ENCODE data around the gene EEF1G. TPM values are rescaled to one million over a fixed set of nuclear protein-coding genes. Genes with fewer than 3 reads are reported as not detected.

EEF1G gene
- total and polyA plus RNA-seq, 2 of the 13 experiments (the other 11 are each of a cell fraction or from before 2014, with no cell fraction given), result 1,787 to 2,144 TPM

GRCh38 chr11:62548545-62549335 lies 25.0 kb downstream of the EEF1G start (continued):
- peak; percentile 51 for TF ChIP-seq ZFX (CRISPR knock-in tag; IDR thresholded peaks at IDR 0.05; ENCODE audit: low read depth)
- no peak for TF ChIP-seq ZNF660 (CRISPR knock-in tag; IDR thresholded peaks at IDR 0.05; ENCODE audit: borderline replicate concordance, low read depth)
- TF ChIP-seq ZNF616 (CRISPR knock-in tag; IDR thresholded peaks at IDR 0.05; ENCODE audit: low read depth), result no peak
- no peak for TF ChIP-seq NFATC3 (CRISPR knock-in tag; IDR thresholded peaks at IDR 0.05)
- no peak for TF ChIP-seq ZNF782 (CRISPR knock-in tag; IDR thresholded peaks at IDR 0.05; ENCODE audit: borderline replicate concordance)
- TF ChIP-seq TOE1 (CRISPR knock-in tag; IDR thresholded peaks at IDR 0.05), result 0 out of 2 replicates have a peak, but pooled peaks have one; percentile 18
- no peak for TF ChIP-seq ZFP41 (CRISPR knock-in tag; IDR thresholded peaks at IDR 0.05; ENCODE audit: borderline replicate concordance)
- TF ChIP-seq ZNF232 (CRISPR knock-in tag; IDR thresholded peaks at IDR 0.05; ENCODE audit: borderline replicate concordance), result no peak
- TF ChIP-seq ZNF234 (CRISPR knock-in tag; conservative IDR thresholded peaks at IDR 0.05), result no peak
- no peak for TF ChIP-seq NCOA1 (CRISPR knock-in tag; IDR thresholded peaks at IDR 0.05)
- TF ChIP-seq JUNB (CRISPR knock-in tag; IDR thresholded peaks at IDR 0.05; ENCODE audit: borderline replicate concordance), result no peak; the same call in 1 of the 2 replicates
- TF ChIP-seq CREB1 (IDR thresholded peaks at IDR 0.05), result no peak
- no peak for TF ChIP-seq CREB1 (CRISPR knock-in tag; IDR thresholded peaks at IDR 0.05)
- TF ChIP-seq ZNF24 (IDR thresholded peaks at IDR 0.05), result no peak
- no peak for TF ChIP-seq NFIB (CRISPR knock-in tag; IDR thresholded peaks at IDR 0.05; ENCODE audit: borderline replicate concordance)
- no peak for TF ChIP-seq ZNF569 (CRISPR knock-in tag; IDR thresholded peaks at IDR 0.05; ENCODE audit: borderline replicate concordance)
- TF ChIP-seq ZNF350 (CRISPR knock-in tag; IDR thresholded peaks at IDR 0.05; ENCODE audit: borderline replicate concordance, low read depth), result 0 out of 2 replicates have a peak, but pooled peaks have one; percentile 51
- no peak for TF ChIP-seq ZSCAN12 (CRISPR knock-in tag; IDR thresholded peaks at IDR 0.05)
- TF ChIP-seq ATF5 (CRISPR knock-in tag; IDR thresholded peaks at IDR 0.05; ENCODE audit: low read depth), result no peak
- TF ChIP-seq EP300 (IDR thresholded peaks at IDR 0.05; ENCODE audit: low read depth in 2 of 2, low read length in 2 of 2), result peak in 1 of 2 experiments; percentile 72; a peak in 2 of 4 replicates
- no peak; the same call in 1 of the 2 replicates for TF ChIP-seq EP300 (CRISPR knock-in tag; IDR thresholded peaks at IDR 0.05; ENCODE audit: borderline replicate concordance)
- peak; percentile 83 for TF ChIP-seq ZEB1 (IDR thresholded peaks at IDR 0.05; ENCODE audit: insufficient replicate concordance, low read depth)
- TF ChIP-seq DMTF1 (CRISPR knock-in tag; IDR thresholded peaks at IDR 0.05), result no peak
- no peak for TF ChIP-seq TIGD3 (CRISPR knock-in tag; IDR thresholded peaks at IDR 0.05; ENCODE audit: borderline replicate concordance)
- no peak for TF ChIP-seq ZNF44 (CRISPR knock-in tag; IDR thresholded peaks at IDR 0.05)
- no peak for TF ChIP-seq CCDC6 (CRISPR knock-in tag; IDR thresholded peaks at IDR 0.05)
- no peak for TF ChIP-seq HNRNPH1 (optimal IDR thresholded peaks at IDR 0.05; ENCODE audit: low read depth, low read length)

All from HepG2 (cell line).